Measurements from ENCODE around the gene POLR1E. TPM values are rescaled to one million over a fixed set of nuclear protein-coding genes. Genes with fewer than 3 reads are reported as not detected.

POLR1E gene
- polyA plus RNA-seq, 1 donor (not counting 4 experiments of a cell fraction or from before 2014, with no cell fraction given): 44.4 TPM

DNA sequence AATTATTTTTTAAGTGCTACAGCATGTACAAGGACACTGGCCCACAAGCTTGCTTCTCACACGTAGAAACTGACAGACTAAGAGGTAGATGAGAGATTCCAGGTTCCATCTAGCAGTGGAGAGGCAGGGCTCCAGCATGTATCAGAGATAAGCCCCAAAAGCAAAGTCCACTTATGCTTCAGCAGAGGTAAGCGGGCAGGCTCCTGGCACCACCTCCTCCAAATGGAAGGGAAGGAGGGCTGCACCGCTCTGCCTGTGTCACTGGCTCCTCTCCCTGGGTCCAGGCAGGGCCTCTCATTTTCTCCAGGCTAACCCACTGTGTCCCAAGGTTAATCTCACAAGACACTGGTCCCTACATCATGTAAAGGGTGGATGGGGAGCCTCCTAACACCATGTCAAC, 47.4 kb upstream of the POLR1E start:
- Histone ChIP-seq H3K36me3 (ENCODE audit: control insufficient read depth in 2 of 2, extremely low read depth in 1 of 2, insufficient read depth in 2 of 2, low read length in 2 of 2) (peaks cover 45 to 61% of the 10 kb centered on the region in 2 experiments), H4K20me1 (ENCODE audit: control insufficient read depth, extremely low read depth, insufficient read depth, low read length) (peaks cover 3% of the 10 kb centered on the region)
- no peak for FAIRE-seq

DNA sequence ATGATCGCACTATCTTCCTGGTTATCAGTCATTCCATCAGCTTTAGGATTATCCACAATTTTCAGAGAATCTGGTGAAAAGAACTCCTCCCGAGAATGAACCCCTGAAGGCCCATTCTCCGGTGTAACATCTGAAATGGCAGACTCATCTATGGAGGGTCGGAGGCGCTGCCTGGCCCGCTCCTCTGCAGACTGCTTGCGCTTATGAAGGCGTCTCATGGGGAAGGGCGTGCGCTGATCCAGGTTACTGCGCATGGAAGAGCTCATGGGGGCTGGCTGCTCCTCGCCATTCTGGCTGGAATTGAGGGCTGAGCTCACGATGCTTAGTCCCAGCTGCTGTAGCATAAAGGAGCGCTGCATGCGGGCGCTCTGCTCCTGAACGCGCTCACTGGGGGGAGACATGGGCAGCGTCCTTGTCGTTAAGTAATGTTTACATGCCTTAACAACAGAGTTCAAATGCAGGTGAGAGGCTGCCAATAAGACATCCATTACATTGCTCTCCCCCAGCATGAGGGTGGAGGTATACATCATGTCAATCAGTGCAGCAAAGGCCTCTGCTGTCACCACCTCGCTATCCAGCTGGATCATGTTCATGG, 43.9 kb upstream of the POLR1E start:
- Histone ChIP-seq H3K27ac (ENCODE audit: control insufficient read depth, insufficient read depth, low read length) (no peak overlapping the region), H3K4me1 (ENCODE audit: control insufficient read depth, extremely low read depth, insufficient read depth, low read length) (peaks cover 4% of the 10 kb centered on the region), H3K4me3 (ENCODE audit: control insufficient read depth in 2 of 3, extremely low read depth in 1 of 3, insufficient read depth in 2 of 3, low read depth in 1 of 3, low read length in 3 of 3) (no peak overlapping the region), H4K20me1 (ENCODE audit: control insufficient read depth, extremely low read depth, insufficient read depth, low read length) (peaks cover 3% of the 10 kb centered on the region), H3K27me3 (ENCODE audit: control insufficient read depth, extremely low read depth, insufficient read depth, low read length) (no peaks in the 10 kb centered on the region), H2AFZ (ENCODE audit: control insufficient read depth, low read length) (no peak overlapping the region), H3K79me2 (ENCODE audit: control insufficient read depth, insufficient read depth, low read length) (peaks cover 47% of the 10 kb centered on the region), H3K9me3 (ENCODE audit: control insufficient read depth, low read depth, low read length) (no peaks in the 10 kb centered on the region), H3K36me3 (ENCODE audit: control insufficient read depth in 2 of 2, extremely low read depth in 1 of 2, insufficient read depth in 2 of 2, low read length in 2 of 2) (peaks cover 29 to 44% of the 10 kb centered on the region in 2 experiments), H3K9me1 (ENCODE audit: control insufficient read depth, extremely low read depth, insufficient read depth, low read length) (no peaks in the 10 kb centered on the region), H3K4me2 (ENCODE audit: control insufficient read depth, extremely low read depth, insufficient read depth, low read depth, low read length) (no peak overlapping the region), H3K9ac (ENCODE audit: control insufficient read depth, extremely low read depth, insufficient read depth, low read length) (no peak overlapping the region)
- dilution Hi-C loops (cut with MboI; ENCODE audit: extremely low pct_ligation_motif_present, low sequenced_read_pairs): no loop called here
- TF ChIP-seq EZH2 (IDR thresholded peaks at IDR 0.05; ENCODE audit: low read length): no peak
- TF ChIP-seq, protein P1, sequence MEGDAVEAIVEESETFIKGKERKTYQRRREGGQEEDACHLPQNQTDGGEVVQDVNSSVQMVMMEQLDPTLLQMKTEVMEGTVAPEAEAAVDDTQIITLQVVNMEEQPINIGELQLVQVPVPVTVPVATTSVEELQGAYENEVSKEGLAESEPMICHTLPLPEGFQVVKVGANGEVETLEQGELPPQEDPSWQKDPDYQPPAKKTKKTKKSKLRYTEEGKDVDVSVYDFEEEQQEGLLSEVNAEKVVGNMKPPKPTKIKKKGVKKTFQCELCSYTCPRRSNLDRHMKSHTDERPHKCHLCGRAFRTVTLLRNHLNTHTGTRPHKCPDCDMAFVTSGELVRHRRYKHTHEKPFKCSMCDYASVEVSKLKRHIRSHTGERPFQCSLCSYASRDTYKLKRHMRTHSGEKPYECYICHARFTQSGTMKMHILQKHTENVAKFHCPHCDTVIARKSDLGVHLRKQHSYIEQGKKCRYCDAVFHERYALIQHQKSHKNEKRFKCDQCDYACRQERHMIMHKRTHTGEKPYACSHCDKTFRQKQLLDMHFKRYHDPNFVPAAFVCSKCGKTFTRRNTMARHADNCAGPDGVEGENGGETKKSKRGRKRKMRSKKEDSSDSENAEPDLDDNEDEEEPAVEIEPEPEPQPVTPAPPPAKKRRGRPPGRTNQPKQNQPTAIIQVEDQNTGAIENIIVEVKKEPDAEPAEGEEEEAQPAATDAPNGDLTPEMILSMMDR (optimal IDR thresholded peaks at IDR 0.05 in 1 of 3, IDR thresholded peaks at IDR 0.05 in 1 of 3, conservative IDR thresholded peaks at IDR 0.05 in 1 of 3; ENCODE audit: extremely low read depth in 1 of 3, insufficient read depth in 2 of 3, low read length in 3 of 3): no peak
- DNase-seq (ENCODE audit: low read depth, low spot score) (no peak), FAIRE-seq (no peak)

More for the DNA sequence above, 47.4 kb upstream of the POLR1E start:
- no peaks in the 10 kb centered on the region for H3K27me3 ChIP-seq (ENCODE audit: control insufficient read depth, extremely low read depth, insufficient read depth, low read length)
- no peaks in the 10 kb centered on the region for H3K9me1 ChIP-seq (ENCODE audit: control insufficient read depth, extremely low read depth, insufficient read depth, low read length)
- H3K27ac ChIP-seq (ENCODE audit: control insufficient read depth, insufficient read depth, low read length): no peak overlapping the region
- no peak overlapping the region for H2AFZ ChIP-seq (ENCODE audit: control insufficient read depth, low read length)
- peaks cover 27% of the 10 kb centered on the region for H3K79me2 ChIP-seq (ENCODE audit: control insufficient read depth, insufficient read depth, low read length)
- TF ChIP-seq, protein P1 (optimal IDR thresholded peaks at IDR 0.05 in 1 of 3, IDR thresholded peaks at IDR 0.05 in 1 of 3, conservative IDR thresholded peaks at IDR 0.05 in 1 of 3; ENCODE audit: extremely low read depth in 1 of 3, insufficient read depth in 2 of 3, low read length in 3 of 3): no peak
- no peak for TF ChIP-seq EZH2 (IDR thresholded peaks at IDR 0.05; ENCODE audit: low read length)
- no peak overlapping the region for H3K4me2 ChIP-seq (ENCODE audit: control insufficient read depth, extremely low read depth, insufficient read depth, low read depth, low read length)
- no peaks in the 10 kb centered on the region for H3K9me3 ChIP-seq (ENCODE audit: control insufficient read depth, low read depth, low read length)
- dilution Hi-C loops (cut with MboI; ENCODE audit: extremely low pct_ligation_motif_present, low sequenced_read_pairs): no loop called here
- DNase-seq (ENCODE audit: low read depth, low spot score): no peak
- H3K9ac ChIP-seq (ENCODE audit: control insufficient read depth, extremely low read depth, insufficient read depth, low read length): no peak overlapping the region
- peaks cover 3% of the 10 kb centered on the region for H3K4me1 ChIP-seq (ENCODE audit: control insufficient read depth, extremely low read depth, insufficient read depth, low read length)
- no peak overlapping the region for H3K4me3 ChIP-seq (ENCODE audit: control insufficient read depth in 2 of 3, extremely low read depth in 1 of 3, insufficient read depth in 2 of 3, low read depth in 1 of 3, low read length in 3 of 3)

All from keratinocyte (primary cell).